Lower lobe of right lung (tissue), 2 donors: ENCODE results near the gene SH3RF3. TPM values are rescaled to one million over a fixed set of nuclear protein-coding genes. Genes with fewer than 3 reads are reported as not detected.

ENCODE experiments used
- ATAC-seq, 2 donors: fragments of 200-7000 bp; cut with Tn5 transposase; one replicate each; pipeline ENCODE4 v1.9.1; 2020 to 2022; ENCODE audit warnings: mild to moderate bottlenecking in 2 of 2, moderate library complexity in 2 of 2
- DNase-seq: peaks from one replicate; pipeline ENCODE4 v3.0.0-alpha.2; 2020
- H3K27ac ChIP-seq: fragments of 200-600 bp; one replicate; pipeline ENCODE4 v1.8.0; 2022
- H3K27me3 ChIP-seq: fragments of 200-600 bp; one replicate; pipeline ENCODE4 v1.8.0; 2022; ENCODE audit warnings: low read depth
- H3K36me3 ChIP-seq: fragments of 200-600 bp; one replicate; pipeline ENCODE4 v1.8.0; 2022; ENCODE audit warnings: mild to moderate bottlenecking
- H3K4me1 ChIP-seq: fragments of 200-600 bp; one replicate; pipeline ENCODE4 v1.8.0; 2022
- H3K4me3 ChIP-seq: fragments of 200-600 bp; one replicate; pipeline ENCODE4 v1.8.0; 2022; ENCODE audit warnings: mild to moderate bottlenecking
- H3K9me3 ChIP-seq: fragments of 200-600 bp; one replicate; pipeline ENCODE4 v1.8.0; 2022
- intact Hi-C: fragments of 100-400 bp; cut with DNase I; formaldehyde crosslinking; loops from one replicate; pipeline ENCODE4 v1.11.0; 2022
- total RNA-seq: library from RNA; stranded (reverse); fragmentation: NEBNext Ultra II Directional; extraction: Animal tissue kit (Norgen Biotek cat#: 25700); gene quantifications from one replicate; pipeline ENCODE4 v1.2.1, GENCODE V29; 2021
- TF ChIP-seq, protein P1 (sequence below): fragments of 200-600 bp; IDR thresholded peaks from one replicate; pipeline ENCODE4 v1.8.0; 2022; ENCODE audit warnings: antibody characterized with exemption, mild to moderate bottlenecking
- donor health status: DM: no; HTN: yes; CAD: no; lungs with severe emphysema.

The SH3RF3 gene
- total RNA-seq, 1 donor from 2014 or later = 5.7 TPM

DNA sequence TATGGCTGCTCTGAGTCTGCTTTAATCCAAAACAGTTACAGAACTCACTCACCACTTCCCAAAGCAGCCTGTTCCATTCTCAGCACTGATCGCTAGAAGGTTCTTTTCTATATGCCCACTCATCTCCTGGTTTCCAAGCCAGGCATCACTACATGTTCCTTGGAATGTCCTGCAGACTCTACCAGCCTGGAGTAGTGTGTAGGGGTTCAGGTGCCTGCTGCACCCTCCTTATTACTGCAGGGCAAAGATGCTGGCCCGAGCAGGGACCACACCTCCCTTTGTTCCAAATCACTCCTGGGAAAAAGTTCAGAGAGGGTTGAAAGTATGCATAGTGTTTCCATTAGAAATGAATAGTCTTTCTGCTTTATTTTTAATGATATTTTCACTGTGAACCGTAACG lies 196.6 kb downstream of the SH3RF3 start:
- no peak overlapping the region for H3K4me3 ChIP-seq
- no peaks in the 10 kb centered on the region for H3K36me3 ChIP-seq
- intact Hi-C loops = no loop called here
- TF ChIP-seq, protein P1, sequence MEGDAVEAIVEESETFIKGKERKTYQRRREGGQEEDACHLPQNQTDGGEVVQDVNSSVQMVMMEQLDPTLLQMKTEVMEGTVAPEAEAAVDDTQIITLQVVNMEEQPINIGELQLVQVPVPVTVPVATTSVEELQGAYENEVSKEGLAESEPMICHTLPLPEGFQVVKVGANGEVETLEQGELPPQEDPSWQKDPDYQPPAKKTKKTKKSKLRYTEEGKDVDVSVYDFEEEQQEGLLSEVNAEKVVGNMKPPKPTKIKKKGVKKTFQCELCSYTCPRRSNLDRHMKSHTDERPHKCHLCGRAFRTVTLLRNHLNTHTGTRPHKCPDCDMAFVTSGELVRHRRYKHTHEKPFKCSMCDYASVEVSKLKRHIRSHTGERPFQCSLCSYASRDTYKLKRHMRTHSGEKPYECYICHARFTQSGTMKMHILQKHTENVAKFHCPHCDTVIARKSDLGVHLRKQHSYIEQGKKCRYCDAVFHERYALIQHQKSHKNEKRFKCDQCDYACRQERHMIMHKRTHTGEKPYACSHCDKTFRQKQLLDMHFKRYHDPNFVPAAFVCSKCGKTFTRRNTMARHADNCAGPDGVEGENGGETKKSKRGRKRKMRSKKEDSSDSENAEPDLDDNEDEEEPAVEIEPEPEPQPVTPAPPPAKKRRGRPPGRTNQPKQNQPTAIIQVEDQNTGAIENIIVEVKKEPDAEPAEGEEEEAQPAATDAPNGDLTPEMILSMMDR = no peak
- H3K27me3 ChIP-seq = no peaks in the 10 kb centered on the region
- ATAC-seq (no peak), DNase-seq (no peak)
- peak overlapping the region; percentile 81 for H3K27ac ChIP-seq
- H3K9me3 ChIP-seq = no peaks in the 10 kb centered on the region
- peaks cover 64% of the 10 kb centered on the region for H3K4me1 ChIP-seq

- Histone ChIP-seq H3K4me3 (no peak overlapping the region), H3K9me3 (no peaks in the 10 kb centered on the region), H3K27ac (peak overlapping the region; percentile 81), H3K36me3 (no peaks in the 10 kb centered on the region), H3K27me3 (no peaks in the 10 kb centered on the region), H3K4me1 (peaks cover 66% of the 10 kb centered on the region)
- intact Hi-C loops = no loop called here
- ATAC-seq (no peak), DNase-seq (no peak)
- TF ChIP-seq, protein P1 = no peak
Measured at GRCh38 chr2:109326306-109326705, 197.3 kb downstream of the SH3RF3 start.

DNA sequence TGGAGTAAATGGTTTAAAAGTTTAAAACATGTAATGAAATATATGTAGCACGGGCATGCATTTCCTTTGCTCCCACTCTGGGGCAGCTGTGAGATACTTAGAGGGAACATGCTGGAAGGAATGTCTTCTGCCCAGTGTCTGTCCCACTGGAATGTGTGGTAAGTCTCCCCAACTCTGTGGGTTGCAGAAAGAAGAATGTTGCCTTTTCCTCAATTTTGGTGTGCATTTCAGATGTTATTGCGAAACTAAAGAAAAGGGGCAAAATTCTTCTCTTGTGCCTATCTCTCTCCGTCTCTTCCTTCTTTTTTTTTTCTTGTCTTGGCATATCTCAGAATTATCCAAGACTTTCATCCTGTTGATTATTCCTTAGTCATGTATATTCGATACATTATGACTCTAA lies 201.1 kb downstream of the SH3RF3 start:
- intact Hi-C loops = no loop called here
- Histone ChIP-seq H3K9me3 (no peaks in the 10 kb centered on the region), H3K4me1 (peaks cover 68% of the 10 kb centered on the region), H3K4me3 (no peak overlapping the region), H3K27me3 (no peaks in the 10 kb centered on the region), H3K36me3 (no peaks in the 10 kb centered on the region), H3K27ac (no peak overlapping the region)
- no peak for ATAC-seq
- DNase-seq = no peak
- TF ChIP-seq, protein P1 = no peak

DNA sequence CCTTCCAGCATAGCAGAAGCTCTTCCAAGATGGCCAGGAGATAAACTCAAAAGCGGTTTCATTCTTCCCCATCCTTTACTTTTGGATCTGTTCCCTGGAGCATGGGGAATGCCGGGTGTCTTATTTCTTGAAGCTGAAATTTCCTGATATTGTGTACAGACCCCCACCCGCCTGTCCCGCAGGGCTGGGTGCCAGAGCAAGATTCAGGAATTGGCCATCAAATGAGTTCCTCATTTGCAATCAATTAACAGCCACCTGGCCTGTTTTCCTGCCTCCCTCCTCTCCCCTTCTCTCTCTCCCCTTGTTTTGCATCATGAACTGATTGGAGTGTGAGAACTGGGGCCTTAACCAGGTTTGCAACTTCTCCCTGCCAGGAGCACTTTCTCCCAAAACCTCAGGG lies 202.1 kb downstream of the SH3RF3 start:
- Histone ChIP-seq H3K27ac (peak overlapping the region; percentile 83), H3K4me1 (peaks cover 68% of the 10 kb centered on the region), H3K27me3 (no peaks in the 10 kb centered on the region), H3K4me3 (no peak overlapping the region), H3K9me3 (no peaks in the 10 kb centered on the region), H3K36me3 (no peaks in the 10 kb centered on the region)
- intact Hi-C loops = no loop called here
- no peak for ATAC-seq
- DNase-seq = no peak
- TF ChIP-seq, protein P1 = no peak

- Histone ChIP-seq H3K27ac (peak overlapping the region; percentile 83), H3K27me3 (no peaks in the 10 kb centered on the region), H3K4me1 (peaks cover 67% of the 10 kb centered on the region), H3K9me3 (no peaks in the 10 kb centered on the region), H3K4me3 (peak overlapping the region; percentile 29), H3K36me3 (no peaks in the 10 kb centered on the region)
- TF ChIP-seq, protein P1 = no peak
- DNase-seq = peak; percentile 86
- intact Hi-C loops = no loop called here
- ATAC-seq = peak; percentile 86 to 89
Measured at GRCh38 chr2:109331896-109332848, 203.2 kb downstream of the SH3RF3 start.
